ENCODE measurements around the gene ART4. TPM values are rescaled to one million over a fixed set of nuclear protein-coding genes. Genes with fewer than 3 reads are reported as not detected.

Gene ART4
- total RNA-seq, 1 donor: not detected

- Histone ChIP-seq H3K79me2 (ENCODE audit: insufficient read depth, low read length) (peaks cover 24% of the 10 kb centered on the region), H3K9me3 (ENCODE audit: low read depth, low read length) (no peaks in the 10 kb centered on the region), H2AFZ (ENCODE audit: low read length) (no peak overlapping the region), H4K20me1 (ENCODE audit: insufficient read depth, low read length) (no peaks in the 10 kb centered on the region), H3K4me3 (ENCODE audit: insufficient read depth, low read length) (no peak overlapping the region), H3K4me1 (ENCODE audit: insufficient read depth, low read length) (no peaks in the 10 kb centered on the region), H3K36me3 (ENCODE audit: insufficient read depth, low read length) (peaks cover 86% of the 10 kb centered on the region), H3K27ac (ENCODE audit: low read depth, low read length) (no peak overlapping the region), H3K4me2 (ENCODE audit: insufficient read depth, low read length) (no peak overlapping the region), H3K27me3 (ENCODE audit: insufficient read depth, low read length) (no peaks in the 10 kb centered on the region)
- no peak for DNase-seq (ENCODE audit: insufficient read length, low spot score, missing footprints)
- TF ChIP-seq CTCF (IDR thresholded peaks at IDR 0.05; ENCODE audit: extremely low read depth, low read depth, low read length): no peak
Measured at GRCh38 chr12:14795028-14795448, 48.3 kb downstream of the ART4 start.

- no peaks in the 10 kb centered on the region for H3K9me3 ChIP-seq (ENCODE audit: low read depth, low read length)
- no peaks in the 10 kb centered on the region for H3K27me3 ChIP-seq (ENCODE audit: insufficient read depth, low read length)
- H3K4me2 ChIP-seq (ENCODE audit: insufficient read depth, low read length): no peak overlapping the region
- H3K27ac ChIP-seq (ENCODE audit: low read depth, low read length): no peak overlapping the region
- TF ChIP-seq CTCF (IDR thresholded peaks at IDR 0.05; ENCODE audit: extremely low read depth, low read depth, low read length): no peak
- H3K79me2 ChIP-seq (ENCODE audit: insufficient read depth, low read length): no peaks in the 10 kb centered on the region
- no peaks in the 10 kb centered on the region for H4K20me1 ChIP-seq (ENCODE audit: insufficient read depth, low read length)
- no peak overlapping the region for H2AFZ ChIP-seq (ENCODE audit: low read length)
- no peaks in the 10 kb centered on the region for H3K4me1 ChIP-seq (ENCODE audit: insufficient read depth, low read length)
- H3K4me3 ChIP-seq (ENCODE audit: insufficient read depth, low read length): no peak overlapping the region
- peaks cover 42% of the 10 kb centered on the region for H3K36me3 ChIP-seq (ENCODE audit: insufficient read depth, low read length)
- DNase-seq (ENCODE audit: insufficient read length, low spot score, missing footprints): no peak
Measured at GRCh38 chr12:14785568-14785967, 57.8 kb downstream of the ART4 start.

GRCh38 chr12:14784471-14784870, 58.9 kb downstream of the ART4 start:
- no peaks in the 10 kb centered on the region for H3K79me2 ChIP-seq (ENCODE audit: insufficient read depth, low read length)
- no peaks in the 10 kb centered on the region for H3K4me1 ChIP-seq (ENCODE audit: insufficient read depth, low read length)
- H3K27me3 ChIP-seq (ENCODE audit: insufficient read depth, low read length): no peaks in the 10 kb centered on the region
- no peak overlapping the region for H2AFZ ChIP-seq (ENCODE audit: low read length)
- H3K27ac ChIP-seq (ENCODE audit: low read depth, low read length): no peak overlapping the region
- no peaks in the 10 kb centered on the region for H3K9me3 ChIP-seq (ENCODE audit: low read depth, low read length)
- no peak for TF ChIP-seq CTCF (IDR thresholded peaks at IDR 0.05; ENCODE audit: extremely low read depth, low read depth, low read length)
- no peak overlapping the region for H3K4me3 ChIP-seq (ENCODE audit: insufficient read depth, low read length)
- no peak overlapping the region for H3K4me2 ChIP-seq (ENCODE audit: insufficient read depth, low read length)
- no peaks in the 10 kb centered on the region for H4K20me1 ChIP-seq (ENCODE audit: insufficient read depth, low read length)
- no peak for DNase-seq (ENCODE audit: insufficient read length, low spot score, missing footprints)
- H3K36me3 ChIP-seq (ENCODE audit: insufficient read depth, low read length): peaks cover 31% of the 10 kb centered on the region

GRCh38 chr12:14782756-14783155, 60.6 kb downstream of the ART4 start:
- TF ChIP-seq CTCF (IDR thresholded peaks at IDR 0.05; ENCODE audit: extremely low read depth, low read depth, low read length): no peak
- Histone ChIP-seq H3K4me2 (ENCODE audit: insufficient read depth, low read length) (no peak overlapping the region), H4K20me1 (ENCODE audit: insufficient read depth, low read length) (no peaks in the 10 kb centered on the region), H3K4me3 (ENCODE audit: insufficient read depth, low read length) (no peak overlapping the region), H3K79me2 (ENCODE audit: insufficient read depth, low read length) (no peaks in the 10 kb centered on the region), H3K27me3 (ENCODE audit: insufficient read depth, low read length) (no peaks in the 10 kb centered on the region), H3K4me1 (ENCODE audit: insufficient read depth, low read length) (no peaks in the 10 kb centered on the region), H3K27ac (ENCODE audit: low read depth, low read length) (no peak overlapping the region), H3K36me3 (ENCODE audit: insufficient read depth, low read length) (peaks cover 15% of the 10 kb centered on the region), H2AFZ (ENCODE audit: low read length) (no peak overlapping the region), H3K9me3 (ENCODE audit: low read depth, low read length) (no peaks in the 10 kb centered on the region)
- no peak for DNase-seq (ENCODE audit: insufficient read length, low spot score, missing footprints)
